SK-N-SH (cell line): ENCODE measurements around the gene ACSBG1. TPM values are rescaled to one million over a fixed set of nuclear protein-coding genes. Genes with fewer than 3 reads are reported as not detected.

ENCODE experiments used
- CTCF ChIA-PET: fragments of 300-600, 350-600 bp; formaldehyde crosslinking; extraction: SDS; loops from one replicate; lab custom pipeline; 2021; lab: Yijun Ruan, JAX
- POLR2A ChIA-PET: fragments of 350-600 bp; sonication (Branson Sonifier 250); formaldehyde crosslinking; extraction: SDS; loops from one replicate; lab custom pipeline; 2020; ENCODE audit warnings: antibody characterized with exemption, inconsistent platforms; lab: Yijun Ruan, JAX
- DNase-seq: peaks from one replicate; pipeline ENCODE4 v3.0.0; 2012
- H2AFZ ChIP-seq: fragments of 200-600 bp; sonication (generic); 2 replicates; pipeline ENCODE4 v1.8.1; 2016; ENCODE audit warnings: antibody characterized with exemption, mild to moderate bottlenecking, low read depth
- H3F3A ChIP-seq: fragments of 200-600 bp; sonication (generic); replicated peaks from 2 replicates; pipeline ENCODE3; 2016; ENCODE audit warnings: antibody characterized with exemption, mild to moderate bottlenecking; ENCODE audit not compliant: insufficient read depth
- H3K27ac ChIP-seq, 2 experiments: fragments of 200-500 bp in 1 of 2; fragments of 200-600 bp in 1 of 2; sonication (Bioruptor generic) in 1 of 2; sonication (generic), shearing (Covaris generic) in 1 of 2; 2 replicates each; pipeline versions ENCODE4 v1.5.1 to v1.6.1; 2014 to 2016; ENCODE audit warnings: low read depth in 2 of 2, inconsistent platforms in 1 of 2, low read length in 1 of 2, mild to moderate bottlenecking in 1 of 2, mixed read lengths in 1 of 2
- H3K27me3 ChIP-seq: fragments of 200-600 bp; sonication (generic), shearing (Covaris generic); 2 replicates; pipeline ENCODE4 v1.6.1; 2016; ENCODE audit warnings: mixed run types; ENCODE audit not compliant: insufficient read depth
- H3K36me3 ChIP-seq, 2 experiments: fragments of 200-500 bp in 1 of 2; fragments of 200-600 bp in 1 of 2; sonication (Bioruptor generic) in 1 of 2; sonication (generic) in 1 of 2; replicated peaks in 1 of 2; 2 replicates each; pipeline versions ENCODE3 to v1.5.1; 2014 to 2016; ENCODE audit warnings: low read length in 1 of 2, mild to moderate bottlenecking in 1 of 2; ENCODE audit not compliant: insufficient read depth in 2 of 2, control insufficient read depth in 1 of 2
- H3K4me1 ChIP-seq, 2 experiments: fragments of 200-500 bp in 1 of 2; fragments of 200-600 bp in 1 of 2; sonication (Bioruptor generic) in 1 of 2; sonication (generic), shearing (Covaris generic) in 1 of 2; 2 replicates each; pipeline versions ENCODE4 v1.5.1 to v1.6.1; 2014 to 2016; ENCODE audit warnings: low read depth in 1 of 2, low read length in 1 of 2, mixed run types in 1 of 2; ENCODE audit not compliant: insufficient read depth in 2 of 2, control insufficient read depth in 1 of 2
- H3K4me2 ChIP-seq: fragments of 200-600 bp; sonication (generic), shearing (Covaris generic); 2 replicates; pipeline ENCODE4 v1.6.1; 2017; ENCODE audit warnings: mixed run types
- H3K4me3 ChIP-seq, 2 experiments: fragments of 200-500 bp in 1 of 2; fragments of 200-600 bp in 1 of 2; sonication (Bioruptor generic) in 1 of 2; sonication (generic), shearing (Covaris generic) in 1 of 2; 2 replicates each; pipeline versions ENCODE4 v1.5.1 to v1.8.1; 2014 to 2016; ENCODE audit warnings: low read depth in 2 of 2, inconsistent platforms in 1 of 2, low read length in 1 of 2, mild to moderate bottlenecking in 1 of 2, mixed read lengths in 1 of 2, moderate library complexity in 1 of 2
- H3K79me2 ChIP-seq: fragments of 200-600 bp; sonication (generic); 2 replicates; pipeline ENCODE4 v1.8.1; 2017; ENCODE audit warnings: mild to moderate bottlenecking; ENCODE audit not compliant: insufficient read depth
- H3K9ac ChIP-seq: fragments of 200-600 bp; sonication (generic); 2 replicates; pipeline ENCODE4 v1.6.1; 2017; ENCODE audit warnings: mixed run types
- H3K9me2 ChIP-seq: fragments of 200-600 bp; sonication (generic); 2 replicates; pipeline ENCODE4 v1.6.1; 2017; ENCODE audit warnings: mixed run types
- H3K9me3 ChIP-seq: fragments of 200-600 bp; sonication (generic); 2 replicates; pipeline ENCODE4 v1.6.1; 2017; ENCODE audit warnings: mixed run types, mild to moderate bottlenecking, moderate library complexity
- H4K20me1 ChIP-seq: fragments of 200-600 bp; sonication (generic); 2 replicates; pipeline ENCODE4 v1.6.1; 2017; ENCODE audit warnings: mild to moderate bottlenecking, mixed run types; ENCODE audit not compliant: insufficient read depth
- ELF1 ChIP-seq: IDR thresholded peaks from 2 replicates; pipeline ENCODE4 v1.4.0; 2012
- EP300 ChIP-seq, 2 experiments: IDR thresholded peaks; 2 replicates each; pipeline versions ENCODE4 v1.4.0 to v1.6.1; 2012; ENCODE audit warnings: borderline replicate concordance in 1 of 2, low read depth in 1 of 2, low read length in 1 of 2
- FOSL2 ChIP-seq: IDR thresholded peaks from 2 replicates; pipeline ENCODE4 v1.4.0; 2012; ENCODE audit warnings: low read depth, mild to moderate bottlenecking, moderate library complexity, borderline replicate concordance
- FOXJ3 ChIP-seq: sonication (generic); formaldehyde crosslinking; IDR thresholded peaks from 2 replicates; pipeline ENCODE4 v1.5.1; 2020; ENCODE audit warnings: mild to moderate bottlenecking, missing genetic modification reagents
- GABPA ChIP-seq: IDR thresholded peaks from 2 replicates; pipeline ENCODE4 v1.4.0; 2012; ENCODE audit warnings: low read depth, mild to moderate bottlenecking
- MAX ChIP-seq: IDR thresholded peaks from 2 replicates; pipeline ENCODE4 v1.4.0; 2012; ENCODE audit warnings: low read depth
- POLR2AphosphoS5 ChIP-seq: IDR thresholded peaks from 2 replicates; pipeline ENCODE4 v1.6.1; 2012; ENCODE audit warnings: low read depth, low read length
- RCOR1 ChIP-seq: fragments of 150-350 bp; IDR thresholded peaks from 2 replicates; pipeline ENCODE4 v1.6.1; 2017; ENCODE audit warnings: antibody characterized with exemption, low read length
- SMC3 ChIP-seq: IDR thresholded peaks from 2 replicates; pipeline ENCODE4 v1.6.1; 2012; ENCODE audit warnings: low read depth, low read length, improper control_type of control experiment
- TAF1 ChIP-seq: IDR thresholded peaks from 2 replicates; pipeline ENCODE4 v1.6.1; 2012; ENCODE audit warnings: low read depth, mild to moderate bottlenecking, low read length, moderate library complexity, borderline replicate concordance
- TCF12 ChIP-seq: IDR thresholded peaks from 2 replicates; pipeline ENCODE4 v1.4.0; 2012
- USF1 ChIP-seq: IDR thresholded peaks from 2 replicates; pipeline ENCODE4 v1.4.0; 2012; ENCODE audit warnings: low read depth, borderline replicate concordance
- YY1 ChIP-seq: IDR thresholded peaks from 2 replicates; pipeline ENCODE4 v1.4.0; 2012; ENCODE audit warnings: low read depth, mild to moderate bottlenecking
- WGBS: methylation state at CpG from one replicate; pipeline ENCODE4 v1.1.6; 2017; ENCODE audit warnings: low lambda C conversion rate; 5-methylcytosine and 5-hydroxymethylcytosine counted together
- polyA plus RNA-seq, 3 experiments: library from polyadenylated mRNA; depleted of rRNA; stranded (reverse); fragments of >200 nt; gene quantifications; 2 replicates each; pipeline ENCODE4 v1.2.3, GENCODE V29; 2012

ACSBG1 gene
- polyA plus RNA-seq, 1 of the 3 experiments (the other 2 are of a cell fraction) = under 0.01 TPM

- H4K20me1 ChIP-seq = no peaks in the 10 kb centered on the region
- H3K9ac ChIP-seq = no peak overlapping the region
- H3K36me3 ChIP-seq = no peaks in the 10 kb centered on the region
- no peaks in the 10 kb centered on the region for H3K9me3 ChIP-seq
- POLR2A ChIA-PET = no interaction called here
- H3K4me2 ChIP-seq = no peak overlapping the region
- 89% methylated on average over 4 of the region's 4 CpGs for WGBS
- peaks cover 28% of the 10 kb centered on the region for H3K79me2 ChIP-seq
- CTCF ChIA-PET = interaction anchor here (0.7 to 1.7 kb wide), 2 partner anchors 16 to 38 kb away, joined by 3 to 4 read pairs; no protein-coding TSS in a partner anchor
- no peak for DNase-seq
- H3K27ac ChIP-seq = no peak overlapping the region
- TF ChIP-seq ELF1 (no peak), YY1 (no peak), TCF12 (no peak), POLR2AphosphoS5 (no peak), FOXJ3 (no peak), GABPA (no peak), MAX (no peak), SMC3 (no peak)
- no peaks in the 10 kb centered on the region for H3K9me2 ChIP-seq
- no peaks in the 10 kb centered on the region for H3F3A ChIP-seq
- H3K4me1 ChIP-seq = peaks cover 7 to 12% of the 10 kb centered on the region in 2 experiments
- no peak overlapping the region for H2AFZ ChIP-seq
- no peaks in the 10 kb centered on the region for H3K27me3 ChIP-seq
- H3K4me3 ChIP-seq = no peak overlapping the region
Measured at GRCh38 chr15:78146425-78147154, 87.8 kb downstream of the ACSBG1 start.

GRCh38 chr15:78142332-78142731 is 92.0 kb downstream of the ACSBG1 start:
- Histone ChIP-seq H3K9ac (no peak overlapping the region), H3K4me1 (peaks cover 0 to 5% of the 10 kb centered on the region in 2 experiments; a peak in 1 of 4 replicates), H2AFZ (no peak overlapping the region), H3K9me2 (no peaks in the 10 kb centered on the region), H3K4me3 (no peak overlapping the region), H3K4me2 (no peak overlapping the region), H3K79me2 (no peaks in the 10 kb centered on the region), H3F3A (no peaks in the 10 kb centered on the region), H4K20me1 (no peaks in the 10 kb centered on the region), H3K27ac (no peak overlapping the region), H3K9me3 (no peaks in the 10 kb centered on the region), H3K27me3 (no peaks in the 10 kb centered on the region), H3K36me3 (no peaks in the 10 kb centered on the region)
- TF ChIP-seq RCOR1 (no peak), TAF1 (no peak), USF1 (no peak), EP300 (IDR thresholded peaks at IDR 0.05; ENCODE audit: borderline replicate concordance in 1 of 2, low read depth in 1 of 2, low read length in 1 of 2) (no peak), FOSL2 (no peak), GABPA (no peak)
- WGBS = 90% methylated on average over 3 of the region's 3 CpGs
- DNase-seq = no peak
- ChIA-PET POLR2A (no interaction called here), CTCF (interaction anchor here (1.0 kb wide), 1 partner anchor 39 kb away, joined by 3 read pairs; no protein-coding TSS in a partner anchor)
